ENCODE results near the gene TPD52L3.
A peak's percentile ranks its signal among the peaks of the same experiment; 100 is the strongest.

The TPD52L3 gene

DNA sequence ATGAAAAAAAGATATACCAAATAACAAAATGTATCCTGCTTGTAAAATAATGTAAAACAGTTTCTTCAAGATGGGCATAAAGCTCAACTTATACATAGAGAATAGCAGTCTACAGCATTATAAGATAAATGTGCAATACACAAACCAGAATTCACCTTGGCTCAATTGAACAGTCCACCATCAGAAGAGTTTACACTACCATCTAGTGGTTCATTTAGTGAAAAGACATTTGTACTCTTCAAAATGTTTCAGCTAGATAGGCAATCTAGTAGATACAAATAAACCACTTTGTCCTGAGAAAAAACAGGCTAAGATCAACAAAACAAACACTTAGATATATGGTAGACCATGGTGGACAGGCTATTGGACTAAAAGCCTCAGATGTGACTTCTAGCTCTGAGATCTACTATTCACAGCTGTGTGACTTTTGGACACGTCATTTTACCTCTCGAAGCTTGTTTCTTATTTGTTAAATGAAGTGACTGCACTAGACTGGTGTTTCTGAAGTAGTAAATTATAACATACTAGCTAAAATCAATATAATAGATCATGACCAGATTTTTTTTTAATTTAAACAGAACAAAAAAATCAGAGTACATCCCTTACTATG, 22.1 kb upstream of the TPD52L3 start:
- no peak overlapping the region for H3K9ac ChIP-seq (ENCODE audit: low read length)
- no peak overlapping the region for H3K4me3 ChIP-seq (ENCODE audit: low read length)
- no peaks in the 10 kb centered on the region for H3K4me1 ChIP-seq (ENCODE audit: low read length)
- 0 out of 2 replicates have a peak, but pooled peaks cover 7% of the 10 kb centered on the region for H3K27me3 ChIP-seq (ENCODE audit: low read depth, low read length)
- no peak overlapping the region for H2AFZ ChIP-seq (ENCODE audit: low read depth, low read length)
- H3K79me2 ChIP-seq (ENCODE audit: low read length), result no peaks in the 10 kb centered on the region
- no peak for TF ChIP-seq EZH2phosphoT487 (IDR thresholded peaks at IDR 0.05; ENCODE audit: low read depth)
- TF ChIP-seq, protein P1, sequence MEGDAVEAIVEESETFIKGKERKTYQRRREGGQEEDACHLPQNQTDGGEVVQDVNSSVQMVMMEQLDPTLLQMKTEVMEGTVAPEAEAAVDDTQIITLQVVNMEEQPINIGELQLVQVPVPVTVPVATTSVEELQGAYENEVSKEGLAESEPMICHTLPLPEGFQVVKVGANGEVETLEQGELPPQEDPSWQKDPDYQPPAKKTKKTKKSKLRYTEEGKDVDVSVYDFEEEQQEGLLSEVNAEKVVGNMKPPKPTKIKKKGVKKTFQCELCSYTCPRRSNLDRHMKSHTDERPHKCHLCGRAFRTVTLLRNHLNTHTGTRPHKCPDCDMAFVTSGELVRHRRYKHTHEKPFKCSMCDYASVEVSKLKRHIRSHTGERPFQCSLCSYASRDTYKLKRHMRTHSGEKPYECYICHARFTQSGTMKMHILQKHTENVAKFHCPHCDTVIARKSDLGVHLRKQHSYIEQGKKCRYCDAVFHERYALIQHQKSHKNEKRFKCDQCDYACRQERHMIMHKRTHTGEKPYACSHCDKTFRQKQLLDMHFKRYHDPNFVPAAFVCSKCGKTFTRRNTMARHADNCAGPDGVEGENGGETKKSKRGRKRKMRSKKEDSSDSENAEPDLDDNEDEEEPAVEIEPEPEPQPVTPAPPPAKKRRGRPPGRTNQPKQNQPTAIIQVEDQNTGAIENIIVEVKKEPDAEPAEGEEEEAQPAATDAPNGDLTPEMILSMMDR (IDR thresholded peaks at IDR 0.05; ENCODE audit: low read depth, low read length), result peak; percentile 76
- H3K4me2 ChIP-seq (ENCODE audit: low read length), result peak overlapping the region; percentile 46
- no peaks in the 10 kb centered on the region for H3K9me3 ChIP-seq (ENCODE audit: insufficient read depth, low read length)
- H3K27ac ChIP-seq (ENCODE audit: low read length), result no peak overlapping the region
- no peaks in the 10 kb centered on the region for H4K20me1 ChIP-seq (ENCODE audit: insufficient read depth, low read length)
- no peaks in the 10 kb centered on the region for H3K36me3 ChIP-seq (replicated peaks; ENCODE audit: low read depth, low read length)

- Histone ChIP-seq H3K36me3 (replicated peaks; ENCODE audit: low read depth, low read length) (no peaks in the 10 kb centered on the region), H3K9ac (ENCODE audit: low read length) (no peak overlapping the region), H3K27ac (ENCODE audit: low read length) (no peak overlapping the region), H3K79me2 (ENCODE audit: low read length) (no peaks in the 10 kb centered on the region), H3K4me2 (ENCODE audit: low read length) (no peak overlapping the region), H3K4me1 (ENCODE audit: low read length) (no peaks in the 10 kb centered on the region), H2AFZ (ENCODE audit: low read depth, low read length) (no peak overlapping the region), H3K27me3 (ENCODE audit: low read depth, low read length) (0 out of 2 replicates have a peak, but pooled peaks cover 7% of the 10 kb centered on the region), H3K4me3 (ENCODE audit: low read length) (no peak overlapping the region), H4K20me1 (ENCODE audit: insufficient read depth, low read length) (no peaks in the 10 kb centered on the region), H3K9me3 (ENCODE audit: insufficient read depth, low read length) (no peaks in the 10 kb centered on the region)
- TF ChIP-seq, protein P1 (IDR thresholded peaks at IDR 0.05; ENCODE audit: low read depth, low read length), result no peak
- TF ChIP-seq EZH2phosphoT487 (IDR thresholded peaks at IDR 0.05; ENCODE audit: low read depth), result no peak
These were observed 20.6 kb upstream of the TPD52L3 start for GRCh38 chr9:6307551-6308096.

DNA sequence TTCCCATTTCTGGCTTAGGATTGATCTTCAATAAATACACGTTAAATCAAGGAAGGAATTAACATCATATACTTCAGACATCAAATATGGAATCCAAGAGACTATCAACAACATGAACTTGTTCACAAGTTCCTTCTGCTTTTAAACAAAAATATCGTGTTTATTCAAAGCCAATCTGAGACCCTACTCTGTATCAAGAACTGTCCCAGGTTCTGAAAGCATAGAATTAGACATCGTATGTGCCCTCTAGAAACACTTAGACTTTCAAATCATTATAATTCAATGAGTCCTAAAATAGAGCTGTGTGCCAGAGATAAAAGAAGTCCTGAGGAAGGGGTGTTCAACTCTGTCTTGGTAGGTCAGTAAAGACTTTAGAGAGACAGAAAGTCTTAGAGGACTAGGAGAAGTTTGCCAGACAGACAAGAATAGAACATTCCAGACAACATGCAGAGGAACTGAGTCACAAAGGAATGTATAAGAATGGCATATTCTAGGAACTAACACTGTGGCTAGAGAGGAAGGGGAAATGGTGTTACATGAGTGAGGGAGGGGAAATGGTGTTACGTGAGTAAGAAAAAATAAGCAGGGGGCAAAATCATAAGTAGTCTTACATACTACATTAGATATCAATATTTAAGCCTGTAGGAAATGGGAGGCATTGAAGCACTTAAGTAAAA, 2.9 kb downstream of the TPD52L3 start:
- 0 out of 2 replicates have a peak, but pooled peaks cover 3% of the 10 kb centered on the region for H3K9me3 ChIP-seq (ENCODE audit: insufficient read depth, low read length)
- no peak overlapping the region for H3K27ac ChIP-seq (ENCODE audit: low read length)
- H3K79me2 ChIP-seq (ENCODE audit: low read length), result no peaks in the 10 kb centered on the region
- H3K27me3 ChIP-seq (ENCODE audit: low read depth, low read length), result no peaks in the 10 kb centered on the region
- no peaks in the 10 kb centered on the region for H3K4me1 ChIP-seq (ENCODE audit: low read length)
- no peaks in the 10 kb centered on the region for H3K36me3 ChIP-seq (replicated peaks; ENCODE audit: low read depth, low read length)
- no peak overlapping the region for H3K4me2 ChIP-seq (ENCODE audit: low read length)
- no peak overlapping the region for H3K9ac ChIP-seq (ENCODE audit: low read length)
- no peak overlapping the region for H3K4me3 ChIP-seq (ENCODE audit: low read length)
- H4K20me1 ChIP-seq (ENCODE audit: insufficient read depth, low read length), result no peaks in the 10 kb centered on the region
- TF ChIP-seq, protein P1 (IDR thresholded peaks at IDR 0.05; ENCODE audit: low read depth, low read length), result no peak
- TF ChIP-seq EZH2phosphoT487 (IDR thresholded peaks at IDR 0.05; ENCODE audit: low read depth), result no peak
- H2AFZ ChIP-seq (ENCODE audit: low read depth, low read length), result no peak overlapping the region

- Histone ChIP-seq H3K9me3 (ENCODE audit: insufficient read depth, low read length) (0 out of 2 replicates have a peak, but pooled peaks cover 3% of the 10 kb centered on the region), H3K36me3 (replicated peaks; ENCODE audit: low read depth, low read length) (no peaks in the 10 kb centered on the region), H3K79me2 (ENCODE audit: low read length) (no peaks in the 10 kb centered on the region), H3K27ac (ENCODE audit: low read length) (no peak overlapping the region), H3K4me1 (ENCODE audit: low read length) (no peaks in the 10 kb centered on the region), H3K4me2 (ENCODE audit: low read length) (no peak overlapping the region), H3K27me3 (ENCODE audit: low read depth, low read length) (no peaks in the 10 kb centered on the region), H4K20me1 (ENCODE audit: insufficient read depth, low read length) (no peaks in the 10 kb centered on the region), H3K4me3 (ENCODE audit: low read length) (no peak overlapping the region), H2AFZ (ENCODE audit: low read depth, low read length) (no peak overlapping the region), H3K9ac (ENCODE audit: low read length) (no peak overlapping the region)
- TF ChIP-seq, protein P1 (IDR thresholded peaks at IDR 0.05; ENCODE audit: low read depth, low read length), result no peak
- no peak for TF ChIP-seq EZH2phosphoT487 (IDR thresholded peaks at IDR 0.05; ENCODE audit: low read depth)
These were observed 6.1 kb downstream of the TPD52L3 start for GRCh38 chr9:6334305-6334704.

Measured in OCI-LY3 (cell line).